HG03378 (cell line): Measurements from ENCODE around the gene EXOC3.
A peak's percentile ranks its signal among the peaks of the same experiment; 100 is the strongest.
"Not testable (repeated sequence)": the region's sequence is repeated elsewhere in the genome, so short reads cannot be mapped to it uniquely, and the experiment has no call there.

ENCODE experiments used
- ATAC-seq: cut with Tn5 transposase; IDR thresholded peaks from one replicate; pipeline ENCODE4 v1.9.1; 2021; ENCODE audit warnings: mild to moderate bottlenecking, moderate library complexity; ENCODE audit not compliant: unreplicated experiment

EXOC3 gene

DNA sequence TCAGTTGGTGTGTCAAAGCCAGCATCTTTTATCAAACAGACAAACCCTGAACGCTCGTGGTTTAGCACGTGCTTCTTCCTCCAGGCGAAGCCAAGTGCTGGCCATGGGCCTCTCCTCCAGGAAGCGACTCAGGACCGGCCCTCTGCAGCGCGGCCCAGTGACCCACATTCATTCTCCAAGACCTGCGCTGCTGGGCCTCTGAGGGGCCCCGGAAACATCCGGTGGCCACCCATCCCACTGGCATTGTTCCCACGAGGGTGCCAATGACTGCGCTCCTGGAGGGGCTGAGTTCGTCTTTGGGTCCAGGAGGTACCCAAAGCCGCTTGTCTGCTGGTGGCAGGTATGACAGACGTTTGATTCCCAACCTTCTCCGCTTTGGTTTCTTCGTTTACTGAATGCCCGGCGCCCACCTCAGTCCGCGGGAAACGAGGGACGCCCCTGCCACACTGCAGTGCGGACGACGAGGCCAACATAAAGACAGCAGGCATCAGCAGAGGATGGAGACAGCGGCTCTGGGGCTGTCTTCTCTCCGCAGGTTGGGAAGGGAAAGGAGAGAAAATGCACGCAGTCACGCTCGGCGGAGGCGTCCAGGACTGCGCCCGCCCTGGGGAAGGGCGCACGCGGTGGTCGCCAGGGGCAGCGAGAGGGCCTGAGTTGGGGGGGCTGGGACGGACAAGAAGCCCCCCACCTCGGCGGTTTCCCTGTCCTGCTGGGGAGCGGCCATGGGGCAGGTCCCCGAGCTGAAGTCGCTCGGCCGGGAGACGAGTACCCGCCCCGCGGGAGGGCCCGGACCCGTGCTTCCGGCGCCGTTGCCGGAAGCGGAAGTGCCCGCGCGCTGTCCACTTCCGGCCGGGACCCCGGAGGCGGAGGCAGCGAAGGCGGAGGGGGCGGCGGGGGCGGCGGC lies at the start of gene EXOC3:
EXOC3 (plus strand) TSS at position 842 of the 904 bp plus-strand sequence. CDS start 3,030 bp downstream, outside the sequence.
- ATAC-seq: peak; percentile 66

DNA sequence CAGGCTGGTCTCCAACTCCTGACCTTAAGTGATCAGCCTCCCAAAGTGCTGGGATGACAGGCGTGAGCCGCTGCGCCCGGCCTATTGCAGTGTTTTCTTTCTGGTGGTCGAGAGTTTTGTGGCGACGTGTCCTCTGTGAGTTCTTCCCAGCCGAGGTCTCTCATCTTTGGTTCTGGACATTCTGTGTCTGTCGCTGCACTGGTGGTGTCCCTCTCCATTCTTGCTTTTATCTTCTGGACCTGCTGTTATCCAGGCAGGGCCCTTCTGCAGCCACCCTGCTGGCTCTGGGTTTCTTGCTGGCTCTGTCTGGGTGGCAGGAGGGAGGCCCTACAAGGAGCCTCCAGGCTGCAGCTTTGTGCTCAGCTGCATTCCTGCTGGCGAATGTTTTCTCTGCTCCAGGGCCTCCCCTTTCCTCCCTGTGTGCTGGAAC lies 49.1 kb upstream of the EXOC3 start:
- no peak for ATAC-seq

DNA sequence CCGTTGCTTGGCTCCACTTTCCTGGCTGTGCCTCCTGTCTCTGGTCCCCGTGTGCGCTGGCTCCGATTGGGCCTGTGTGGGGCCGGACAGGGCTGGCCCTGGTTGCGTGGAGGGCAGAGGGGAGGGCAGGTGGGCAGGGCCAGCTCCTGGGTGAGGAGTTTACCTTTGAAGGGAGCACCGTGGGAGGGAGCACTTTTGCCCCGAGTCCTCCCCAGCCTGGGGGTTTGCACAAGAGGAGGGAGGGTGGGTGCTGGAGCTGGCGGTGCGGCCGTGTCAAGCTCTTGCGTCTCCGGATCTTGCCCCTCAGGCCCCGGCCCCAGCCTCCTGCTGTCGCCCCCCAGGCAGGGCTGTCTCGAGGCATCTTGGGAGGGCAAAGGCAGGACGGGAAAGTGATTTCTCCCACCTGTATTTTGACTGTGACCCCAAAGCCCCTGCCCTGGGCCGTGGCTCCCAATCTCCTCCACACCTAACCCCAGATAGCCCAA lies 48.3 kb upstream of the EXOC3 start:
- ATAC-seq: no peak

DNA sequence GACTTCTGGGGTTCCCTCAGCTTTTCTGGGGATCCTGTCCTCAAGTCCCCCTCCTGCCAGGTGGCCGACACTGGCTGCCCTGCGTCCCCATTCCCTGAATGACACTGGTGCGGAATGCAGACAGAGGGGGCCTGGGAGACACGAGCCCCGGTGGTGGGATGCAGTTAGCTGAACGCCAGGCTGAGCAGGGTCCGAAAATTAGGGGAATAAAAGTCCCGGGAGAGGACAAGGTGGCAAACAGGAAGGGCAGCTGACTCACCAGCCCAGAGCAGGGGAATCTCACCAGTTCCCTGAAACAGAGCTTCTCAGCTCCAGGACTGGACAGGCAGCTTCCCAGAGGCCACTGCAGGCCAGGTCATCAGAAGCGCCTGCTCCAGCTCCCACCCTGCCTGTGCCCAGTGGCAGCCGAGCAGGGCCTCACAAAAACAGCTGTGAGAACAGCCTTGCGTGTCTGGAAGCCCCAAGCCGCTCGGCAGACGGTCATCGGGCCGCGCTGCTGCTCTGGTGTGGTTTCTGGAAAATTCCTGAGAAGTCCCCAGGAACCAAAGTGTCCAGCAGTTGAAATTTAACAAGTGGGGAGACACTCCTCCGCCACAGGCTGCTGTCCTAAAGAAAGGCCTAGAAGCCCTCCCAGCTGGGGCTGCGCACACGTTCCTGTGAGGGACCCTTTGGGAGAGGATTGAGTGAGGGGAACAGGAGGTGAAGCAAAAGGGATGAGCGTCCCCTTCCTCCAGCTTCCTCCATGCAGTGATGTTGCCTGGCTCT lies 47.6 kb upstream of the EXOC3 start:
- no peak for ATAC-seq

DNA sequence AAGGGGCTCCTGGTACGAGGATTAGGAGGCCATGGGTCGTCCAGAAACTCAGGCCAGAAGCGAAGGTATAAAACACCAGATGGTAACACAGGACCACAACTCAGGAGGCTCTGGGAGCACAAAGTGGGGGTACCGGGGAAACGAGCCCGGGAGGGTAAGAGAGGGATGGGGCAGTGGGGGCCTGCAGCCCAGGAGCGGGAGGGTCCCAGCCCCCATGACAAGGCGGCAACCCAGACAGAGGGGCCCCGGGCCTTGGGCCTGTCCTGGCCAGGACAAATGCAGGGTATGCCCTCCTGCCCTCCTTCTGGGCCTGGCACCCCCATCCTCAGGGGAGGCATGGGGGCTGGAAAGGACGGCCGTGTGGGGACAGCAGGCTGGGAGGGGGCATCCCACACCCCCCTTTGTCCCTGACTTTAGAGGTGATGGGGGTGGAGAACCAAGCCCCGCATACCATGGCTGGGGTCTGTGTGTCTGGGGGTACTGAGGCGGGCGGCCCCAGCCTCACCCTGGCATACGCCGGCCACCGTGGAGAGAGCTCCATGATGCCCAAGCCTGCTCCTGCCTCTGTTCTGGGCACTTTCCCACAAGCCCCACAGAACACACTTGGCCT lies 47.0 kb upstream of the EXOC3 start:
- no peak for ATAC-seq

DNA sequence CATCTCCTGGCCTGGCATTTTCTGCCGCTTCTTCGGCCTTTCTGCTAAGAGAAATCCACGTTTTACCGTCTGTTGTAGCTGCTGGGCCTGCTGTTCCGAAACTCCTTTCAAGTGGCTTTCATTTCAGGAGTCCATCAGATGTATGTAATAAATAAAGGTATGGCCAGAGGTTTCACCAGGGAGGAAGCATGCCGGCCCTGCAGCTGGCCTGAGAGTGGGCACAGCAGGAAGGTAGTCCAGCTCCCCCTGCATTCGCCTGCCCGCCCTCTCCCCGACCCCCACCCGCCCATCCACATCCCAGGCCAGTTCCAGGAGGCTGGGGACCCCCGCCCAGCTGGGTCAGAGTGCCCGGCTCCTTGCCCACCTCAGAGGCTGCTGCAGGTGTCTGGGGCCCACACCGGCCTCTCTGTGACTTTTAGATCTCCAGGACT lies 46.4 kb upstream of the EXOC3 start:
- no peak for ATAC-seq

DNA sequence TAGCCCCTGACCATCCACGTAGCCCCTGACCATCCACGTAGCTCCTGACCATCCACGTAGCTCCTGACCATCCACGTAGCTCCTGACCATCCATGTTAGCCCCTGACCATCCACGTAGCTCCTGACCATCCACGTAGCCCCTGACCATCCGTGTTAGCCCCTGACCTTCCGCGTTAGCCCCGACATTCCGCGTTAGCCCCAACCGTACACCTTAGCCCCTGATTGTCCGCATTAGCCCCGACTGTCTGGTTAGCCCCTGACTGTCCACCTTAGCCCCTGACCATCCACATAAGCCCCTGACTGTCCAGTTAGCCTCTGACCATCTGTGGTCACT lies 44.9 kb upstream of the EXOC3 start:
- ATAC-seq: not testable (repeated sequence)

DNA sequence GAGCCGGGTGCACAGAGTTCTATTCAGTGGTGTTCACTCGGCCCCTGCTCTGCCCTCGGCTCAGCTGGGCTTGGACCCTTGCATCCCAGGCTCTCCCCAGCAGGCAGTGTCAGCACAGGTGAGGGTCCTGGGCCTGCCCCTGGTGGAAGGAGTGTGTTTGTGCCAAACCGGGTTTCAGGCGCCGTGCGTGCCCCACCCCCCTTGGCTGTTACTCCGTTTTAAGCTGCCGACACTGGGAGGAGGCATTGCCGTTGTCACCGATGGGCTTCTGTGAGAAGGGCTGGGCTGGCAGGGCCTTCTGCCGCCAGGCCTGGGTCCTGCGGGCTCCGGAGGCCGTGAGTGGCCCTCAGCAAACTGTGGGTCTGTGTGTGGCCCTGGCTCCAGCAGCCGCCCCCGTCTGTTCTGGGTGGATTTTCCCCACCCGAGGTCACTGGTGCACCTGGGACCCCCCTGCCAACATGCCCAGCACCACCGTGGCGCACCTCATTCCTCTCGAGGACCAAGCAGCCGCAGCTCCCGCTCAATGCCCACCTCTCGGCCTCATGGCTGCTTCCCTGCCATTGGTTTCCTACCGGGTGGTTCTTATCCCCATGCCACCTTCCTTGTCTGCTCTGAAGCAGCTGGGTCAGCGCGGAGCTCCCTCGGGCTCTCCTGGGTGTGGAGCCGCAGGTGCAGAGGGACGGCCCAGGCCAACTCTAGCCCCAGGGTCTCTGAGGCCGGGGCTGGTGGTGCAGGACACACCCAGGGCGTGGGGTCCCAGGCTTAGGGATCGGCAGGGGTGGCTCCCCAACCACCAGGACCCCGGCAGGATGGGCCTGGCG lies 44.3 kb upstream of the EXOC3 start:
- no peak for ATAC-seq

DNA sequence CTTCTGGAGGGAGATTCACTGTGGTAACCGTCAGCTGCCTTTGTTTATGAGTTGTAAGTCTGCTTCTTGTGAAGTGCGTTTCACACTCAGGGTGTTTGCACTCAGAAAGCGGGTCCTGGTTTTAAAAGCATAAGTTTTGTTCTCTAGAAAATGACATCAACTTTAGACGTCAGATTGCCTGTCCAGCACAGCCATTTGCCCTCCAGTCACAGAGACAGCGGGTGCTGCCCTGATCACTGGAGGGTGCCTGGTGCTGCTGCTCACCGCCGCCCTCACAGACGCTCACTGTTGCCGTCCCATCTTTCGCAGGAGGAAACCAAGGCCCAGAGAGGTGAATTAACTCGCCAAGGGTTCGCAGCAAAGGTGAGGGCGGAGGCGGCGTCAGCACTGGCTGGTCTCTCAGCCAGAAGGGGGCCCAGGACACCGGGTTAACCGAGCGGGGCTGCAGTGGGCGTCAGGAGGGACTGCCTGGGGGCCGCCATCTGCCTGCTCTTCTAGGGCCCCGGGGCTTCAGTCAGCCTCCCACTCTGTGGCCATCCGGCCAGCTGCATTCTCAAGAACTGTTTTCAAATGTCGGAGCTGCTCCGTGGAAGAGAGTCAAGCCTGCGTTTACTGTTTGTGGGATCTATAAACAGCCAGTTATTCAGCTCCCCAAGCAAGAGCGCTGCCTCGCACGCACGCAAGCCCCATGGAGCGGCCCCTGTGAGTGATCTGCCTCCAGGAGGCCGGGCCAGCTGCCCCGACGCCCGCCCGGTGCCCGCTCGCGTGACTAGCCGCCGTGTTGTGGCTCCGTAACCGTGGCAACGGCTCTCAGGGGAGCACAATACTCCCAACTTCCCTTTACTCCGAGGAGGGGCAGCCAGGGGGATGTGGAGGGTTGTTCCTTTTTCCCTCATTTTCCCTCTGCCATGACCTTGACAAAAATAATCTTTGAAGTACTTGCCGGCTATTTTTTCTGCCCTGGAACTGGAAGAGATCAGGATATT lies 43.4 kb upstream of the EXOC3 start:
- peak; percentile 62 for ATAC-seq

DNA sequence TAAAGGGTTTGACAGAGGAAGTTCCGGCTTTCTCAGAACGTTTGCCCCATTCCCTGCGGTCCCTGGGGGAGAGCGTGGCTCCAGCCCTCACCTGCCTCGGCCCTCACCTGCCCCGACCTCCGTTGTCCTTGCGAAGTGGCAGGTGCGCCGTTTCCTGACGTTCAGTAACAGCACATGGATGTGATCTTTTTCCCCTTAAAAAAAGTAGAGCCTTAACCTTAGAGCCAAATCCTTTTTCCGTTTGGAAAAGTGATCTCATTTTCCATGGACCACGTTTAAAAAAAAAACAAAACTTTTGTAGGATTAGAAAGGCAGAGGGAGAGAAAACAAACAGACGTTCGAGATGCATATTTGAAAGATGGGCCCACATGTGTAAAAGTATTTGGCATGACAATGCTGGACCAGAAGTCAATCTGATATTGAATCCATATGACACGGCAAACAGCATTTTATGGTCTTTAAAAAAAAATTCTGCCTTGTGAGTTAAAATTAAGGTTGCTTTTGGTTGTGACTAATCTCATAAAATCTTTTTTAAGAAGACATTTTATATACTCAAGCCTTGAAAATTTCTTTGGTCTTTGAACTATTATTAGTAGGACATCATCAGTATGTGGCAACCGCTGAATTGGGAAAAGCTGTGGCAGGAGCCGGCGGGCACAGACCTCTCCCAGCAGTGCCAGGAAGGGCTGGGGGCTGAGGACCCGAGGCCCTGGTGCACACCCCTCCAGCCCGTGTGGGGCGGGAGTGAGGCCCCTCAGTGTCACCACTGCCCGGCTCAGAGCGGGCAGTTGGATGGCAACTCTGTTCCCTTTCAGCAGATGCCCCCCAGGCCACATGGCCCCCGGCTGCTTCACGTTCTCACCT lies 42.5 kb upstream of the EXOC3 start:
- ATAC-seq: peak; percentile 12

DNA sequence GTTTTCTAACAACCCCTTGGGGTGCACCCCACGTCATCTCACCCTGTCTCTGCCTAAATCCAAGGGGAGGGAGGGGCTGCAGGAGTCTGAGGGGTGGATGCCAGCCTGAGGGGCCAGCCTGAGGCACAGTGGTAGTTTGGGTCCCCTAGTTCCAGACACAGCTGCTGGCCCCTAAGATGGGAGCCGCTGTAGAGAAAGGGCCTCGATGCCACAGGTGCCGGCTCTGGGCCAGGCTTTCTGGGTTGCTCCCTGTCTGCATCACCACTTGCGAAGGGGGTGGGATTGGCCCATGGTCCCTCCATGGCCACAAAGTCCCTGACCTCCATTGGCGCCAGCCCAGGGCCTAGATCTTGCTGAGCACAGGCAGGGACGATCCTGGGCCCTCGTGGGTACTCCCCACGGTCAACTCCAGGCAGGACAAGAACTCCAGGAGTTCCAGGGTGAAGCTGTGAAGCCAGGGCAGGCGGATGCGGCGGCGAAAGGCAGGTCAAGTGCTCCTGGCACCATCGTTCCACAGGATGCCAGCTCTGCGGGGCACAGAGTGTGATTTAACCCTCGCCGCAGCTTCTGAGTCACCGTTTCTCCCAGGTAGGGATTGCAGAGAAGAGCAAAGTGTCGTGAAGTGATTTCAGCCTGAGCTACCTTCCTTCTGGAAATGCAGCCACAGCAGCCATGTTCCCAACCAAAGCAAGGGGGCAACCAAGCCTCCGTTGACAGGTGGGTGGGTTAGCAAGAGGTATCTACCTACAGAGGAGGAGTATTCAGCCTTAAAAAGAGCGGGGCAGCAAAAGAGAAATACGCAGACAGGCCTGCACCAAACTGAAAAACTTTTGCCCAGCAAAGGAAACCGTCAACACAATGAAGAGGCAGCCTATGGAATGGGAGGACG lies 41.6 kb upstream of the EXOC3 start:
- ATAC-seq: no peak

DNA sequence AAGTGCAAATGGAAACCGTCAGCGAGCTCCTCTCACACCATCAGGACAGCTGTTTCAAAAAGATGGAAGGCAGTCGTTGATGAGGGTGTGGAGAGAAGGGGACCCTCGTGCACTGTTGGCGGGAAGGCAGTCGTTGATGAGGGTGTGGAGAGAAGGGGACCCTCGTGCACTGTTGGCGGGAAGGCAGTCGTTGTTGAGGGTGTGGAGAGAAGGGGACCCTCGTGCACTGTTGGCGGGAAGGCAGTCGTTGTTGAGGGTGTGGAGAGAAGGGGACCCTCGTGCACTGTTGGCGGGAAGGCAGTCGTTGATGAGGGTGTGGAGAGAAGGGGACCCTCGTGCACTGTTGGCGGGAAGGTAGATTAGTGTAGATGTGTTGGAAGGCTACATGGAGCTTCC lies 40.8 kb upstream of the EXOC3 start:
- not testable (repeated sequence) for ATAC-seq

DNA sequence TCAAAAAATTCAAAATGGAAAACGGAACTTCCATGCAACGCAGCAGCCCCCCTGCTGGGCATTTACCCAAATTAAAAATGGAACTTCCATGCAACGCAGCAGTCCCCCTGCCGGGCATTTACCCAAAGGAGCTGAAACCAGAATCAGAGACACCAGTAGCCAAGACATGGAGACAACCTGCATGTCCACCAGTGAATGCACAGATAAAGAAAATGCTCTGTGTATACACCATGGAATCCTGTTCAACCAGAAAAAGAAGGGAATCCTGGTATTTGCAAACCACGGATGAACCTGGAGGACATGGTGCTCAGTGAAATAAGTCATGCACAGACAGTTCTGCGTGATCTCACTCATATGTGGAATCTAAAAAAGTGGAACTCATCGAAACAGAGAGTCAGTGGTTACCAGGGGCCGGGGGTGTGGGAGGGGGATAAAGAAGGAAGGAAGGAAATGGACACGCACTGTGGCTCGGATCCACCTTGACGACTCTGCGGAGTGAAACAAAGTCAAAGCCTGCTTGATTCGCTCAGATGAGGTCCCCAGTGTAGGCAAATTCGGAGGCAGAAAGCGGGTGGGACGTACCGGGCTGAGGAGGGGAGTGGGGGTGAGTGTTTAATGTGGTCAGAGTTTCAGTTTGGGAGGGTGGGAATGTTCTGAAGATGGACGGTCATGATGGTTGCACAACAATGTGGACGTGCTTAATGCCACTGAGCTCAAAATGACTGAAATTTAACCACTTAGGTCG lies 40.2 kb upstream of the EXOC3 start:
- ATAC-seq: peak; percentile 48

DNA sequence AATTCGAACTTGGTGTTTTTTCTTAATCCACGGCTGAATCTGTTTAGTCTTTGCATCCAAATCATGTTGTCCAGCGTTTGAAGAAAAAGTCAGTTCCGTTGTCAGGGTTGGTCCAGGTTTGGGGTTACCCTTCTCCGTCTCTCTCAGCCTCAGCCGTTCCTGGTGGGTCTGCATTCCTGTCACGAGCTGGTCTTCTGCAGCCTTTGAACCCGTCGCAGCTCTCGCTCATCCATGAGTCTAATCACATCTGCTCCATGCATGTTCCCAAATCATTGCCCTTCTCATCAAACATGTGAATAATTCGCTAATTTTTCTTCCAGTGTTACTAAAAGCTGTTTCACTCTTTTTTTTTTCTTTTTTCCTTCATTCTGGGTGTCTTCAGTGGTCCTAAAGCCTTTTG lies 39.0 kb upstream of the EXOC3 start:
- no peak for ATAC-seq

DNA sequence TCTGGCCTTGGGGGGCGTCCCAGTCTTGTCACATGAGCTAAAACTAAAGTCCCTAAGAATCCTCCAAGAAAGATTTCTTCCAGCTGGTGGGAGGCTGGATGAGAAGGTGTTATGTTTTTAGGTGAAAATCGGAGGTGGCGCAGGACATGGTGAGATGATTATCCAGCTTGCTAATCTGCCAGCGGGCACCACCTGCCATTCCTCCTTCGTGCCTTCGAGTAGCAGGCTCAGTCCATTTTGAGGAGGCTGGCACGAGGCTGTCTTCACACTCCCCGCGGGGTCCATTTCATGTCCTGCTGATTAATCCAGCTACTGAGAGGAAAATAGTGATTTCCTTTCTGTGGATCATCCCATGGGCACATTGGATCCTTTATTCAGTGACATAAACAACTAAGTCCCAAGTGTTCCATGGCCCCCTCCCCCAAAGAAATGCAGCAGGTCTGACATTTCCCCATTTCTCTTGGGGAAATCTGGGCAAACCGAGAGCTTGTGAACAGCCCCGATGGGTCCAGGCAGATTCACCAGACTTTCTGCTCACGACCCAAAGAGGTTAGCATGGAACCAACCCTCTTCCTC lies 38.2 kb upstream of the EXOC3 start:
- ATAC-seq: no peak

DNA sequence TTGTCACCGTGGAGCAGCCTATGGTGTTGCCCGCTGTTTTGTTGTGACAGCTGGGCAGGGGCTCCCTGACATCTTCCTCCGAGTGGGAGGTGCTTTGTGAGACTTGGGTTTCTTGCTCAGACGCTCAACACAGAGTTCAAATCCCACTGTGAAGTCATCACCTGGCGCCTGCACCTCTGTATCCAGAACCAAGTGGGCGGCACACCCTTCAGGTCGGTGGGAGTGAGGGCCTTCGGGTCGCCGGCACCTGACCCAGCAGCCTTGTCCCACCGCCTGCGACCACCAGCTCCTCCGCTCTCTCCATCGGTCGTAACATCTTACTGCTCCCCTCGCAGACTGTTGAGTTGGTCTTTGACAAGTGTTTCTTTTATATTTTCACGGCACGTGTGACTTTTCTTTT lies 37.6 kb upstream of the EXOC3 start:
- no peak for ATAC-seq
